SK-N-SH (cell line): ENCODE data around the gene DCD. TPM values are rescaled to one million over a fixed set of nuclear protein-coding genes. Genes with fewer than 3 reads are reported as not detected.

Experiments used
- CTCF ChIA-PET: fragments of 300-600, 350-600 bp; formaldehyde crosslinking; extraction: SDS; loops from one replicate; lab custom pipeline; 2021; lab: Yijun Ruan, JAX
- POLR2A ChIA-PET: fragments of 350-600 bp; sonication (Branson Sonifier 250); formaldehyde crosslinking; extraction: SDS; loops from one replicate; lab custom pipeline; 2020; ENCODE audit warnings: antibody characterized with exemption, inconsistent platforms; lab: Yijun Ruan, JAX
- DNase-seq: peaks from one replicate; pipeline ENCODE4 v3.0.0; 2012
- H2AFZ ChIP-seq: fragments of 200-600 bp; sonication (generic); 2 replicates; pipeline ENCODE4 v1.8.1; 2016; ENCODE audit warnings: antibody characterized with exemption, mild to moderate bottlenecking, low read depth
- H3F3A ChIP-seq: fragments of 200-600 bp; sonication (generic); replicated peaks from 2 replicates; pipeline ENCODE3; 2016; ENCODE audit warnings: antibody characterized with exemption, mild to moderate bottlenecking; ENCODE audit not compliant: insufficient read depth
- H3K27ac ChIP-seq, 2 experiments: fragments of 200-500 bp in 1 of 2; fragments of 200-600 bp in 1 of 2; sonication (Bioruptor generic) in 1 of 2; sonication (generic), shearing (Covaris generic) in 1 of 2; 2 replicates each; pipeline versions ENCODE4 v1.5.1 to v1.6.1; 2014 to 2016; ENCODE audit warnings: low read depth in 2 of 2, inconsistent platforms in 1 of 2, low read length in 1 of 2, mild to moderate bottlenecking in 1 of 2, mixed read lengths in 1 of 2
- H3K27me3 ChIP-seq: fragments of 200-600 bp; sonication (generic), shearing (Covaris generic); 2 replicates; pipeline ENCODE4 v1.6.1; 2016; ENCODE audit warnings: mixed run types; ENCODE audit not compliant: insufficient read depth
- H3K36me3 ChIP-seq, 2 experiments: fragments of 200-500 bp in 1 of 2; fragments of 200-600 bp in 1 of 2; sonication (Bioruptor generic) in 1 of 2; sonication (generic) in 1 of 2; replicated peaks in 1 of 2; 2 replicates each; pipeline versions ENCODE3 to v1.5.1; 2014 to 2016; ENCODE audit warnings: low read length in 1 of 2, mild to moderate bottlenecking in 1 of 2; ENCODE audit not compliant: insufficient read depth in 2 of 2, control insufficient read depth in 1 of 2
- H3K4me1 ChIP-seq, 2 experiments: fragments of 200-500 bp in 1 of 2; fragments of 200-600 bp in 1 of 2; sonication (Bioruptor generic) in 1 of 2; sonication (generic), shearing (Covaris generic) in 1 of 2; 2 replicates each; pipeline versions ENCODE4 v1.5.1 to v1.6.1; 2014 to 2016; ENCODE audit warnings: low read depth in 1 of 2, low read length in 1 of 2, mixed run types in 1 of 2; ENCODE audit not compliant: insufficient read depth in 2 of 2, control insufficient read depth in 1 of 2
- H3K4me2 ChIP-seq: fragments of 200-600 bp; sonication (generic), shearing (Covaris generic); 2 replicates; pipeline ENCODE4 v1.6.1; 2017; ENCODE audit warnings: mixed run types
- H3K4me3 ChIP-seq, 2 experiments: fragments of 200-500 bp in 1 of 2; fragments of 200-600 bp in 1 of 2; sonication (Bioruptor generic) in 1 of 2; sonication (generic), shearing (Covaris generic) in 1 of 2; 2 replicates each; pipeline versions ENCODE4 v1.5.1 to v1.8.1; 2014 to 2016; ENCODE audit warnings: low read depth in 2 of 2, inconsistent platforms in 1 of 2, low read length in 1 of 2, mild to moderate bottlenecking in 1 of 2, mixed read lengths in 1 of 2, moderate library complexity in 1 of 2
- H3K79me2 ChIP-seq: fragments of 200-600 bp; sonication (generic); 2 replicates; pipeline ENCODE4 v1.8.1; 2017; ENCODE audit warnings: mild to moderate bottlenecking; ENCODE audit not compliant: insufficient read depth
- H3K9ac ChIP-seq: fragments of 200-600 bp; sonication (generic); 2 replicates; pipeline ENCODE4 v1.6.1; 2017; ENCODE audit warnings: mixed run types
- H3K9me2 ChIP-seq: fragments of 200-600 bp; sonication (generic); 2 replicates; pipeline ENCODE4 v1.6.1; 2017; ENCODE audit warnings: mixed run types
- H3K9me3 ChIP-seq: fragments of 200-600 bp; sonication (generic); 2 replicates; pipeline ENCODE4 v1.6.1; 2017; ENCODE audit warnings: mixed run types, mild to moderate bottlenecking, moderate library complexity
- H4K20me1 ChIP-seq: fragments of 200-600 bp; sonication (generic); 2 replicates; pipeline ENCODE4 v1.6.1; 2017; ENCODE audit warnings: mild to moderate bottlenecking, mixed run types; ENCODE audit not compliant: insufficient read depth
- CHD2 ChIP-seq: fragments of 150-350 bp; IDR thresholded peaks from 2 replicates; pipeline ENCODE4 v1.6.1; 2018; ENCODE audit warnings: low read length; ENCODE audit not compliant: partially characterized antibody
- EP300 ChIP-seq, 2 experiments: IDR thresholded peaks; 2 replicates each; pipeline versions ENCODE4 v1.4.0 to v1.6.1; 2012; ENCODE audit warnings: borderline replicate concordance in 1 of 2, low read depth in 1 of 2, low read length in 1 of 2
- FOXJ3 ChIP-seq: sonication (generic); formaldehyde crosslinking; IDR thresholded peaks from 2 replicates; pipeline ENCODE4 v1.5.1; 2020; ENCODE audit warnings: mild to moderate bottlenecking, missing genetic modification reagents
- GABPA ChIP-seq: IDR thresholded peaks from 2 replicates; pipeline ENCODE4 v1.4.0; 2012; ENCODE audit warnings: low read depth, mild to moderate bottlenecking
- MAX ChIP-seq: IDR thresholded peaks from 2 replicates; pipeline ENCODE4 v1.4.0; 2012; ENCODE audit warnings: low read depth
- MXI1 ChIP-seq: IDR thresholded peaks from 2 replicates; pipeline ENCODE4 v1.6.1; 2012; ENCODE audit warnings: mild to moderate bottlenecking, low read depth, low read length, improper control_type of control experiment
- RFX5 ChIP-seq: IDR thresholded peaks from 2 replicates; pipeline ENCODE4 v1.6.1; 2012; ENCODE audit warnings: mild to moderate bottlenecking, improper control_type of control experiment, low read length
- SIN3A ChIP-seq: IDR thresholded peaks from 2 replicates; pipeline ENCODE4 v1.6.1; 2012; ENCODE audit warnings: low read depth, mild to moderate bottlenecking, low read length, moderate library complexity, borderline replicate concordance
- SMC3 ChIP-seq: IDR thresholded peaks from 2 replicates; pipeline ENCODE4 v1.6.1; 2012; ENCODE audit warnings: low read depth, low read length, improper control_type of control experiment
- TAF1 ChIP-seq: IDR thresholded peaks from 2 replicates; pipeline ENCODE4 v1.6.1; 2012; ENCODE audit warnings: low read depth, mild to moderate bottlenecking, low read length, moderate library complexity, borderline replicate concordance
- TEAD4 ChIP-seq: IDR thresholded peaks from 2 replicates; pipeline ENCODE4 v1.4.0; 2012; ENCODE audit warnings: mild to moderate bottlenecking, borderline replicate concordance; ENCODE audit not compliant: insufficient read depth
- USF1 ChIP-seq: IDR thresholded peaks from 2 replicates; pipeline ENCODE4 v1.4.0; 2012; ENCODE audit warnings: low read depth, borderline replicate concordance
- WGBS: methylation state at CpG from one replicate; pipeline ENCODE4 v1.1.6; 2017; ENCODE audit warnings: low lambda C conversion rate; 5-methylcytosine and 5-hydroxymethylcytosine counted together
- polyA plus RNA-seq, 3 experiments: library from polyadenylated mRNA; depleted of rRNA; stranded (reverse); fragments of >200 nt; gene quantifications; 2 replicates each; pipeline ENCODE4 v1.2.3, GENCODE V29; 2012

DCD gene
- polyA plus RNA-seq, 1 of the 3 experiments (the other 2 are of a cell fraction): not detected

- ChIA-PET CTCF (interaction anchor here (1.5 to 1.7 kb wide), 2 partner anchors 10 to 50 kb away, joined by 3 to 7 read pairs; no protein-coding TSS in a partner anchor), POLR2A (no interaction called here)
- no peaks in the 10 kb centered on the region for H3K9me3 ChIP-seq
- H3K27me3 ChIP-seq: peaks cover 17% of the 10 kb centered on the region; the same call in 1 of the 2 replicates
- no peak for DNase-seq
- 3% methylated on average over 2 of the region's 2 CpGs for WGBS
- H3K9ac ChIP-seq: no peak overlapping the region
- H3K4me3 ChIP-seq: no peak overlapping the region
- H3K79me2 ChIP-seq: no peaks in the 10 kb centered on the region
- no peak overlapping the region for H3K27ac ChIP-seq
- H4K20me1 ChIP-seq: no peaks in the 10 kb centered on the region
- no peak overlapping the region for H2AFZ ChIP-seq
- no peaks in the 10 kb centered on the region for H3K9me2 ChIP-seq
- H3K36me3 ChIP-seq: no peaks in the 10 kb centered on the region
- no peaks in the 10 kb centered on the region; a peak in 1 of 4 replicates for H3K4me1 ChIP-seq
- no peak for TF ChIP-seq TEAD4
- no peak for TF ChIP-seq RFX5
- TF ChIP-seq FOXJ3 (CRISPR knock-in tag): no peak
- no peak for TF ChIP-seq MXI1
- no peak for TF ChIP-seq CHD2
- no peak for TF ChIP-seq USF1
- no peak for TF ChIP-seq SIN3A
- TF ChIP-seq, all 33 proteins: peak for 0
- Histone ChIP-seq H3F3A (no peaks in the 10 kb centered on the region), H3K4me2 (no peak overlapping the region)
These were observed 18.2 kb downstream of the DCD start for GRCh38 chr12:54629925-54630324.

DNA sequence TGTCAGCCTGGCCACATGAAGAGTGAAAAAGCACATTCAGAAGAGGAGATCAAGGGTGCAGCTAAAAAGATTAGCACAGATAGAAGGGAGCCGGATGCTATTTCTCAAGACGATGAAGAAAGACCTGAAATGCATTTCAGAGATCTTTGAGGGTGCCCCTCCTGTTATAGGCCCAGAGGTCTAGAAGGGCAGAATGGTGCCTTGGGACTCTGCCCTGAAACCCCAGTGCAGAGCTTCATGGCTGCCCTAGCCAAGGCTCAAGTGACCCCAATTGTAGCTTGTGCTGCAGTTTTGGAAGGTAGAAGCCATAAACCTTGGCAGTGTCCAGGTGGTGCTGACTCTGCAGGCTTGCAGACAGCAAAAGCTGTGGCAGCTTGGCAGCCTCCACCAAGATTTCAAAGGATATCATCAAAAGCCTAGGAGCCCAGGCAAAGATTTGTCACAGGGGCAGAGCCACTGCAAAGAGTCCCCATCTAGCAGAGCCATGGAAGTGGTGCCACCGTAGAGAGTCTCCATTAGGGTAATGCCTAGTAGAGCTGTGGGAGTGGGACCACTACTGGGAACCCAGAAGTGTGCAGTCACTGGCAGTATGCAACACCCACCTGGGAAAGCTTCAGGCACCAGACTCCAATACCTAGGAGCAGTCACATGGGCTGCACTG lies 19.8 kb downstream of the DCD start:
- Histone ChIP-seq H2AFZ (no peak overlapping the region), H3K79me2 (no peaks in the 10 kb centered on the region), H3K9ac (no peak overlapping the region), H3K27ac (no peak overlapping the region), H3K36me3 (no peaks in the 10 kb centered on the region), H3F3A (no peaks in the 10 kb centered on the region), H3K27me3 (peaks cover 17% of the 10 kb centered on the region; the same call in 1 of the 2 replicates), H3K4me1 (peaks cover 0 to 7% of the 10 kb centered on the region in 2 experiments; a peak in 1 of 4 replicates), H3K4me3 (no peak overlapping the region), H3K4me2 (no peak overlapping the region), H3K9me2 (no peaks in the 10 kb centered on the region), H4K20me1 (no peaks in the 10 kb centered on the region), H3K9me3 (no peaks in the 10 kb centered on the region)
- DNase-seq: no peak
- TF ChIP-seq MAX (no peak), EP300 (IDR thresholded peaks at IDR 0.05; ENCODE audit: borderline replicate concordance in 1 of 2, low read depth in 1 of 2, low read length in 1 of 2) (no peak), SMC3 (no peak), FOXJ3 (CRISPR knock-in tag) (no peak), SIN3A (no peak), MXI1 (no peak), TAF1 (no peak), GABPA (no peak)
- WGBS: 0% methylated on average over 2 of the region's 3 CpGs
- CTCF ChIA-PET: interaction anchor here (1.1 to 1.7 kb wide), 3 partner anchors 32 to 365 kb away, joined by 3 to 7 read pairs (median 3); no protein-coding TSS in a partner anchor
- POLR2A ChIA-PET: no interaction called here
